KMS-11 (cell line): ENCODE data around the gene GAK.

ENCODE experiments used
- H2AFZ ChIP-seq: fragments of 200-600 bp; sonication (generic); 2 replicates; pipeline ENCODE4 v1.6.1; 2016; ENCODE audit warnings: antibody characterized with exemption, mixed run types, low read depth
- H3K27ac ChIP-seq: fragments of 200-600 bp; sonication (generic); 2 replicates; pipeline ENCODE4 v1.6.1; 2016; ENCODE audit warnings: mild to moderate bottlenecking, mixed run types
- H3K27me3 ChIP-seq: fragments of 200-600 bp; sonication (generic); 2 replicates; pipeline ENCODE4 v1.6.1; 2017; ENCODE audit warnings: mild to moderate bottlenecking, low read depth, mixed run types, moderate library complexity; ENCODE audit not compliant: insufficient read depth
- H3K36me3 ChIP-seq: fragments of 200-600 bp; sonication (generic); 2 replicates; pipeline ENCODE4 v1.6.1; 2017; ENCODE audit warnings: mild to moderate bottlenecking, mixed run types; ENCODE audit not compliant: insufficient read depth
- H3K4me1 ChIP-seq: fragments of 200-600 bp; sonication (generic); 2 replicates; pipeline ENCODE4 v1.6.1; 2016; ENCODE audit warnings: mild to moderate bottlenecking, low read depth, mixed run types; ENCODE audit not compliant: poor library complexity, severe bottlenecking
- H3K4me2 ChIP-seq: fragments of 200-600 bp; sonication (generic); 2 replicates; pipeline ENCODE4 v1.7.0; 2016; ENCODE audit warnings: mild to moderate bottlenecking, mixed run types
- H3K4me3 ChIP-seq: fragments of 200-600 bp; sonication (generic); IDR thresholded peaks from 2 replicates; pipeline ENCODE4 v1.6.1; 2017; ENCODE audit warnings: low read depth, low read length, mixed read lengths; ENCODE audit not compliant: insufficient read depth
- H3K79me2 ChIP-seq: fragments of 200-600 bp; sonication (generic); 2 replicates; pipeline ENCODE4 v1.6.1; 2016; ENCODE audit warnings: low read depth, mixed run types; ENCODE audit not compliant: insufficient read depth
- H3K9ac ChIP-seq: fragments of 200-600 bp; sonication (generic); 2 replicates; pipeline ENCODE4 v1.6.1; 2016; ENCODE audit warnings: mild to moderate bottlenecking, mixed run types
- H4K20me1 ChIP-seq: fragments of 200-600 bp; sonication (generic); 2 replicates; pipeline ENCODE4 v1.6.1; 2016; ENCODE audit warnings: mild to moderate bottlenecking, mixed run types; ENCODE audit not compliant: insufficient read depth
- TF ChIP-seq, protein P1 (sequence below): fragments of 200-600 bp; sonication (generic); conservative IDR thresholded peaks from 2 replicates; pipeline ENCODE4 v1.6.1; 2017; ENCODE audit warnings: low read depth, mild to moderate bottlenecking, antibody characterized with exemption, low read length, moderate library complexity, mixed read lengths

GAK gene

DNA sequence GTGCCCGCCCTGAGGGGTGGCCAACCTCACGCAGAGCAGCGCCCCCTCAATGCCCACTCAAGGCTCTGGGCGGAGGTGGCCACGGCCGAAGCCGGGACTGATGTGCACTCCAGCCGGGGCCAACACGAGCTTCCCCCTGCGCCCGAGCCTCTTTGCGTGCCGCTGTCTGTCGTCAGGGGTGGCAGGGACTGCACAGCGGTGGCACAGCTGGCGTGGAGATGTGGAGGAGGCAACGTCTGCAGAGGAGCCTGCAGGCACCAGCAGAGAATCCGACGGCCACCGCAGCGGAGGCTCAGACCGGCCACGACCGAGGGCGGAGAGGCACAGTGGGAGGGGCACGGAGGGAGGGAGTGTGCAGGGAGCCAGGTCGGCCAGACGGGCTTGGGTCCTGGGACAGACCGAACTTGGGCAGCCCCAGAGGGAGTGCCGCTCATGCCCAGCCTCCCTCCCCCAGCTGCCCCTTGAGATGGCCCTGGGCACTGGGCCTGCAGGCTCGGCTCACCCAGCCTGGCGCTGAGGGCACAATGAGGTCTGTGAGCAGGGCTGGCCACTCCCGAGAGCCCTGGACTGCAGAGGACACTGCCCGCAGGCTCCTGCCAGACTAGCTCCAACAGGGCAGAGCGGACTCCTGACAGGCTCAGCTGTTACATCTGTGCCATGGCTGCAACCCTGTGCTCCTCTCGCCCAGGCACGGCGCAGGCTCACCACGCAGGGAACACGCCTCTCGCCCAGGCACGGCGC is 59.7 kb downstream of the GAK start:
- no peaks in the 10 kb centered on the region for H4K20me1 ChIP-seq
- H3K9ac ChIP-seq = no peak overlapping the region
- H3K4me3 ChIP-seq = no peak overlapping the region
- TF ChIP-seq, protein P1, sequence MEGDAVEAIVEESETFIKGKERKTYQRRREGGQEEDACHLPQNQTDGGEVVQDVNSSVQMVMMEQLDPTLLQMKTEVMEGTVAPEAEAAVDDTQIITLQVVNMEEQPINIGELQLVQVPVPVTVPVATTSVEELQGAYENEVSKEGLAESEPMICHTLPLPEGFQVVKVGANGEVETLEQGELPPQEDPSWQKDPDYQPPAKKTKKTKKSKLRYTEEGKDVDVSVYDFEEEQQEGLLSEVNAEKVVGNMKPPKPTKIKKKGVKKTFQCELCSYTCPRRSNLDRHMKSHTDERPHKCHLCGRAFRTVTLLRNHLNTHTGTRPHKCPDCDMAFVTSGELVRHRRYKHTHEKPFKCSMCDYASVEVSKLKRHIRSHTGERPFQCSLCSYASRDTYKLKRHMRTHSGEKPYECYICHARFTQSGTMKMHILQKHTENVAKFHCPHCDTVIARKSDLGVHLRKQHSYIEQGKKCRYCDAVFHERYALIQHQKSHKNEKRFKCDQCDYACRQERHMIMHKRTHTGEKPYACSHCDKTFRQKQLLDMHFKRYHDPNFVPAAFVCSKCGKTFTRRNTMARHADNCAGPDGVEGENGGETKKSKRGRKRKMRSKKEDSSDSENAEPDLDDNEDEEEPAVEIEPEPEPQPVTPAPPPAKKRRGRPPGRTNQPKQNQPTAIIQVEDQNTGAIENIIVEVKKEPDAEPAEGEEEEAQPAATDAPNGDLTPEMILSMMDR = no peak
- H3K79me2 ChIP-seq = no peaks in the 10 kb centered on the region
- H3K36me3 ChIP-seq = no peaks in the 10 kb centered on the region
- no peaks in the 10 kb centered on the region for H3K4me1 ChIP-seq
- H3K4me2 ChIP-seq = no peak overlapping the region
- H3K27me3 ChIP-seq = no peaks in the 10 kb centered on the region
- H3K27ac ChIP-seq = no peak overlapping the region
- no peak overlapping the region for H2AFZ ChIP-seq

- H3K9ac ChIP-seq = no peak overlapping the region
- H3K4me3 ChIP-seq = no peak overlapping the region
- TF ChIP-seq, protein P1 = no peak
- no peaks in the 10 kb centered on the region for H3K4me1 ChIP-seq
- no peaks in the 10 kb centered on the region for H3K36me3 ChIP-seq
- no peak overlapping the region for H3K27ac ChIP-seq
- H3K79me2 ChIP-seq = no peaks in the 10 kb centered on the region
- no peak overlapping the region for H2AFZ ChIP-seq
- H3K27me3 ChIP-seq = no peaks in the 10 kb centered on the region
- H3K4me2 ChIP-seq = no peak overlapping the region
- H4K20me1 ChIP-seq = no peaks in the 10 kb centered on the region
Measured at GRCh38 chr4:871484-871883, 60.6 kb downstream of the GAK start.

DNA sequence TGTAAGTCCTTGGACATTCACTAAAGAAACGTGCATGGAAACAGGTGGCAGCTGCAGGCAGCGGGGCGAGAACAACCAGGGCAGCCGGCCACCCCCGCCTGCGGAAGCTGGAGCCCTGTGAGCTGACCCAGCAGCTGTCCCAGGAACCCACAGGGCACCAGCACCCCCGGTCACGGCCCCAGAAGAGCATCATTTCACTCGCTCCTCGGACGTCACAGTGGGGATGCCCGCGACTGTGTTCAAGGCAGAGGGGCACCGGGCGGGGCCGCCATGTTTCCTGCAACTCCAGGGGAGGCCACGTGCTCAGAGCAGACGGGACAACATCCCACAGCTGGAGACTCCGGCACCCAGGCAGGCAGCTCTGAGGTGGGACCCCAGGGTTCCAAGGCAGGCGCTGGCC is 61.2 kb downstream of the GAK start:
- Histone ChIP-seq H3K27ac (no peak overlapping the region), H3K4me3 (no peak overlapping the region), H3K36me3 (no peaks in the 10 kb centered on the region), H3K79me2 (no peaks in the 10 kb centered on the region), H3K4me1 (no peaks in the 10 kb centered on the region), H3K9ac (no peak overlapping the region), H4K20me1 (no peaks in the 10 kb centered on the region), H3K27me3 (no peaks in the 10 kb centered on the region), H2AFZ (no peak overlapping the region), H3K4me2 (no peak overlapping the region)
- TF ChIP-seq, protein P1 = no peak

DNA sequence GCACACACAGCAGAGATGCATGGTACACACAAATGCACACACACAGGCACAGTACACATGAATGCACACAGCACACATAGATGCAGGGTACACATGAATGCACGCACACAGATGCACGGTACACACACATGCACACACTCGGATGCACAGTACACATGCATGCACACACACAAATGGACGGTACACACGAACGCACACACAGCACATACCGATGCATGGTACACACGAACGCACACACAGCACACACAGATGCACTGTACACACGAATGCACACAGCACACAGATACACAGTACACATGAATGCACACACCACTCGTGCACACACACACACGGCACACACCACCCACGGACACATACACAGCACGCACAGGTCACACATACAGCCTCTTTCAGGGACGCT is 62.3 kb downstream of the GAK start:
- H3K9ac ChIP-seq = no peak overlapping the region
- no peaks in the 10 kb centered on the region for H3K36me3 ChIP-seq
- no peaks in the 10 kb centered on the region for H3K27me3 ChIP-seq
- no peaks in the 10 kb centered on the region for H3K4me1 ChIP-seq
- no peaks in the 10 kb centered on the region for H3K79me2 ChIP-seq
- H4K20me1 ChIP-seq = no peaks in the 10 kb centered on the region
- no peak overlapping the region for H3K27ac ChIP-seq
- H3K4me2 ChIP-seq = no peak overlapping the region
- no peak overlapping the region for H2AFZ ChIP-seq
- TF ChIP-seq, protein P1 = no peak
- H3K4me3 ChIP-seq = no peak overlapping the region
